ENCODE data around the gene MPV17.
A peak's percentile ranks its signal among the peaks of the same experiment; 100 is the strongest.

Gene MPV17

DNA sequence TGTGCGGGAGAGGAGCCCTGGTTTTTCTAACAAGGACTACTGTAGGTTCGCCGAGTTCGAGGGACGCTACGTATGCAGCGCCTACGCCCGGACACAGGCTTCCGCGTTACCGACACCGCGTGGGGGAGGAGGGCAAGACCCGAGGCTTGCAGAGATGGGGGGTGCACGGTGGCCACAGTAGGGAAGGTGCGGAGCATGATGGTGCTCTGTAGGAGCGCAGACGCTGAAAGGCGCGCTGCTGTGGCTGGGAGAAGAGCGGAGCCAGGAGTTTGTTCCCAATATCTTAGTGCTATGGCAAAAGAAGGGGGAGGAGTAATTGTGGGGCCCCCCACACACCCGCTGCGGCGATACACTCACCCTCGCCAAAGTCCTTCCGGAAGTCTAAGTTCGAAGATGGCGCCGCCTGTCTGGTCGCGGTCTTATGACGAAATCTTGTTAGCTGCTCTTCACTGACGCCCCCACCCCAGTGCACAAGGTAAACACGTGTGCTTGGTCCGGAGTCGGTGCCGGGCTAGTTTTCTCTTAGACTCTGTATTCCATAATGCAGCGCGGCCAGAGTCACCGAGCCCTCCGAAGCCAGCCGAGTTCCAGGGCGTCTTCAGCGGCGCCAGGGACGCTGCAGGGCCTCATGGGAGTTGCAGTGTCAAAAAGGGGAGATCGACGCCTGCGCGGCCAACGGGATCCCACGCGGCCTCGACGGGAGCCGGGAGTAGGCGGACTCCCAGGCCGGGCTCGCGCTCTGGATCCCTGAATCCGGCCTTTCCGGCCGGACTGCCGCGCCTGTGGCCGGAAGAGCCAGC lies 33.7 kb upstream of the MPV17 start, which contains the start of gene GTF3C2:
Gene GTF3C2 (minus strand): TSS at position 383 of the 800 bp plus-strand sequence. CDS start 13,210 bp downstream, outside the sequence.
- Histone ChIP-seq H3K79me2 (ENCODE audit: insufficient read depth, low read length) (peaks cover 56% of the 10 kb centered on the region), H3K9ac (ENCODE audit: low read length) (peak within 1 kb of the TSS; percentile 89), H3K9me3 (ENCODE audit: low read length) (no peaks in the 10 kb centered on the region), H3K27ac (ENCODE audit: low read depth, low read length, poor library complexity, severe bottlenecking) (peak within 1 kb of the TSS; percentile 75), H3K36me3 (ENCODE audit: insufficient read depth, low read length) (peaks cover 7% of the 10 kb centered on the region; the same call in 1 of the 2 replicates), H3K4me2 (ENCODE audit: low read length) (peak within 1 kb of the TSS; percentile 76), H2AFZ (ENCODE audit: low read length) (no peak within 1 kb of the TSS), H4K20me1 (ENCODE audit: insufficient read depth, low read length) (no peaks in the 10 kb centered on the region), H3K27me3 (ENCODE audit: insufficient read depth, low read length) (no peaks in the 10 kb centered on the region), H3K4me3 (ENCODE audit: low read depth, low read length, poor library complexity, severe bottlenecking) (peak within 1 kb of the TSS; percentile 81), H3K4me1 (ENCODE audit: insufficient read depth, low read length, severe bottlenecking) (peaks cover 45% of the 10 kb centered on the region), H3K9me2 (ENCODE audit: low read depth, low read length) (no peaks in the 10 kb centered on the region), H3F3A (ENCODE audit: insufficient read depth, low read length) (no peaks in the 10 kb centered on the region)
- no peak for TF ChIP-seq EZH2 (IDR thresholded peaks at IDR 0.05; ENCODE audit: borderline replicate concordance, low read length)
- TF ChIP-seq, protein P1, sequence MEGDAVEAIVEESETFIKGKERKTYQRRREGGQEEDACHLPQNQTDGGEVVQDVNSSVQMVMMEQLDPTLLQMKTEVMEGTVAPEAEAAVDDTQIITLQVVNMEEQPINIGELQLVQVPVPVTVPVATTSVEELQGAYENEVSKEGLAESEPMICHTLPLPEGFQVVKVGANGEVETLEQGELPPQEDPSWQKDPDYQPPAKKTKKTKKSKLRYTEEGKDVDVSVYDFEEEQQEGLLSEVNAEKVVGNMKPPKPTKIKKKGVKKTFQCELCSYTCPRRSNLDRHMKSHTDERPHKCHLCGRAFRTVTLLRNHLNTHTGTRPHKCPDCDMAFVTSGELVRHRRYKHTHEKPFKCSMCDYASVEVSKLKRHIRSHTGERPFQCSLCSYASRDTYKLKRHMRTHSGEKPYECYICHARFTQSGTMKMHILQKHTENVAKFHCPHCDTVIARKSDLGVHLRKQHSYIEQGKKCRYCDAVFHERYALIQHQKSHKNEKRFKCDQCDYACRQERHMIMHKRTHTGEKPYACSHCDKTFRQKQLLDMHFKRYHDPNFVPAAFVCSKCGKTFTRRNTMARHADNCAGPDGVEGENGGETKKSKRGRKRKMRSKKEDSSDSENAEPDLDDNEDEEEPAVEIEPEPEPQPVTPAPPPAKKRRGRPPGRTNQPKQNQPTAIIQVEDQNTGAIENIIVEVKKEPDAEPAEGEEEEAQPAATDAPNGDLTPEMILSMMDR (IDR thresholded peaks at IDR 0.05; ENCODE audit: low read length) = no peak

DNA sequence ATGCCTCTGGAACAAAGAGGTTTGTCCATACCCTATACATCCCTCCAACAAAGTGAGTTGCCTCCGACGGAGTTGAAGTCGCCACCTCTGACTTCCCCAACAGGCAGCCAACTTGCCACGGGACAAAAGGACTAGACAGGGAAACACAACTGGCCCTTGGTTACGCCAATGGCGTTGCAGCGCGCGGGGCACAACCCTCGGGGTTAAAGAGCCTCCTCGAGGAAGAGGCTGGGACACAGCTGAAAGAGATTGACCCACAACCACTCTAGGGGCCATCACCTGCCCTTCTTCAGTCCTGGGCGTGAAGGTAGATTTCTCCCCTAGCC lies 33.1 kb upstream of the MPV17 start:
- Histone ChIP-seq H3K36me3 (ENCODE audit: insufficient read depth, low read length) (peaks cover 7% of the 10 kb centered on the region; the same call in 1 of the 2 replicates), H3K27me3 (ENCODE audit: insufficient read depth, low read length) (no peaks in the 10 kb centered on the region), H3K79me2 (ENCODE audit: insufficient read depth, low read length) (peaks cover 62% of the 10 kb centered on the region), H3K9me2 (ENCODE audit: low read depth, low read length) (no peaks in the 10 kb centered on the region), H3K27ac (ENCODE audit: low read depth, low read length, poor library complexity, severe bottlenecking) (peak overlapping the region; percentile 75), H3K9me3 (ENCODE audit: low read length) (no peaks in the 10 kb centered on the region), H3K4me2 (ENCODE audit: low read length) (peak overlapping the region; percentile 76), H4K20me1 (ENCODE audit: insufficient read depth, low read length) (no peaks in the 10 kb centered on the region), H3K9ac (ENCODE audit: low read length) (peak overlapping the region; percentile 89), H3K4me3 (ENCODE audit: low read depth, low read length, poor library complexity, severe bottlenecking) (peak overlapping the region; percentile 81), H3F3A (ENCODE audit: insufficient read depth, low read length) (no peaks in the 10 kb centered on the region), H2AFZ (ENCODE audit: low read length) (no peak overlapping the region), H3K4me1 (ENCODE audit: insufficient read depth, low read length, severe bottlenecking) (peaks cover 46% of the 10 kb centered on the region)
- no peak for TF ChIP-seq EZH2 (IDR thresholded peaks at IDR 0.05; ENCODE audit: borderline replicate concordance, low read length)

DNA sequence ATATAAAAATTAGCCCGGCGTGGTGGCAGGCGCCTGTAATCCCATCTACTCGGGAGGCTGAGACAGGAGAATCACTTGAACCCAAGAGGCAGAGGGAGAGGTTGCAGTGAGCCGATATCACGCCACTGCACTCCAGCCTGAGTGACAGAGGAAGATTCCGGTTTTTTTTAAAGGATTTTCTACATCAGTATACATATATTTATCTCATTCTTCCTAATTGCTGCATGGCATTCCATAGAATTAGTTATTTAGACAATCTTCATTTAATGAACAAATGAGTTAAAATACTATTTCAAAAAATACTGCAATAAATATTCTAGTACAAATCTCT lies 31.7 kb upstream of the MPV17 start:
- no peaks in the 10 kb centered on the region for H4K20me1 ChIP-seq (ENCODE audit: insufficient read depth, low read length)
- H3K27ac ChIP-seq (ENCODE audit: low read depth, low read length, poor library complexity, severe bottlenecking) = no peak overlapping the region

More for the DNA sequence above, 31.7 kb upstream of the MPV17 start:
- no peaks in the 10 kb centered on the region for H3K27me3 ChIP-seq (ENCODE audit: insufficient read depth, low read length)
- H3F3A ChIP-seq (ENCODE audit: insufficient read depth, low read length) = no peaks in the 10 kb centered on the region
- no peak overlapping the region for H3K4me3 ChIP-seq (ENCODE audit: low read depth, low read length, poor library complexity, severe bottlenecking)
- H3K4me1 ChIP-seq (ENCODE audit: insufficient read depth, low read length, severe bottlenecking) = peaks cover 50% of the 10 kb centered on the region
- no peaks in the 10 kb centered on the region for H3K9me3 ChIP-seq (ENCODE audit: low read length)
- H3K79me2 ChIP-seq (ENCODE audit: insufficient read depth, low read length) = peaks cover 72% of the 10 kb centered on the region
- TF ChIP-seq, protein P1 (IDR thresholded peaks at IDR 0.05; ENCODE audit: low read length) = no peak
- TF ChIP-seq EZH2 (IDR thresholded peaks at IDR 0.05; ENCODE audit: borderline replicate concordance, low read length) = no peak
- H3K9ac ChIP-seq (ENCODE audit: low read length) = no peak overlapping the region
- H3K36me3 ChIP-seq (ENCODE audit: insufficient read depth, low read length) = peaks cover 10% of the 10 kb centered on the region; the same call in 1 of the 2 replicates
- H3K4me2 ChIP-seq (ENCODE audit: low read length) = 0 out of 2 replicates have a peak overlapping the region, but pooled peaks have one; percentile 76
- H3K9me2 ChIP-seq (ENCODE audit: low read depth, low read length) = no peaks in the 10 kb centered on the region
- H2AFZ ChIP-seq (ENCODE audit: low read length) = no peak overlapping the region
